ENCODE measurements around the gene SLC12A7. TPM values are rescaled to one million over a fixed set of nuclear protein-coding genes. Genes with fewer than 3 reads are reported as not detected.
A peak's percentile ranks its signal among the peaks of the same experiment; 100 is the strongest.

SLC12A7 gene
- total RNA-seq, 1 experiment from 2014 or later: 28.1 TPM

DNA sequence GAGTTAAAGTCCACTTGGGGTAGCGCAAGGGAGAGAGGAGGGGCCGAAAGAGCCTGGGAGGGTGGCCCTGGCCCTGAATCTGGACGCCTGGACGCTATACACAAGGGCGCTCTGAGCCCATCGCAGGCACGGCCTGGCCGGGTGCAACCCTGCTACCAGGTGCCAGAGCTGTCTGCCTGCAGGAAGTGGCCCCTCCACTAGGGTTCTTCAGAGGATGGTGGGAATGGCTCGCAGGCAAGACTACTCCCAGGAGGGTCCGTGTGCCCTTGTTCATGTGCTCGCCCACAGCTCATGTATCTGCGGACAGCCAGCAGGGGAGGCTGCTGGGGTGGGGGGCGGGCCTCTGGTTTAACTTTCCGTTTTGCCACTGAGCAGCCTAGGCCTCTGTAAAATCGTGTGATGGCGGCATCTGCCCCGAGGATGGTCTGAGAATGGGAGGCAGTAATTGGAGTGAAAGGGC is 104.6 kb downstream of the SLC12A7 start:
- no peaks in the 10 kb centered on the region for H3K9me3 Mint-ChIP-seq
- no peaks in the 10 kb centered on the region for H3K36me3 Mint-ChIP-seq
- H3K27me3 Mint-ChIP-seq (ENCODE audit: low read depth): peaks cover 66% of the 10 kb centered on the region
- H3K4me1 Mint-ChIP-seq: peaks cover 30% of the 10 kb centered on the region
- DNase-seq (ENCODE audit: low spot score) (peak; percentile 14), ATAC-seq (no peak)
- H3K4me3 Mint-ChIP-seq: peak overlapping the region; percentile 54
- ChIA-PET POLR2A (no interaction called here), CTCF (interaction anchor here (0.5 to 4.6 kb wide), 18 partner anchors 9 to 406 kb away, joined by 3 to 38 read pairs (median 4); no protein-coding TSS in a partner anchor)
- H3K27ac Mint-ChIP-seq: no peak overlapping the region
- TF ChIP-seq ATF1 (CRISPR knock-in tag; IDR thresholded peaks at IDR 0.05) (no peak), SMAD3 (CRISPR knock-in tag; IDR thresholded peaks at IDR 0.05; ENCODE audit: borderline replicate concordance) (no peak), ZNF396 (CRISPR knock-in tag; IDR thresholded peaks at IDR 0.05; ENCODE audit: borderline replicate concordance) (no peak)

- Mint-ChIP-seq H3K9me3 (no peaks in the 10 kb centered on the region), H3K4me1 (peaks cover 30% of the 10 kb centered on the region), H3K27ac (no peak overlapping the region), H3K36me3 (no peaks in the 10 kb centered on the region), H3K27me3 (ENCODE audit: low read depth) (peaks cover 66% of the 10 kb centered on the region), H3K4me3 (no peak overlapping the region)
- TF ChIP-seq KAT7 (CRISPR knock-in tag; IDR thresholded peaks at IDR 0.05; ENCODE audit: borderline replicate concordance): no peak
- TF ChIP-seq HMGA2 (CRISPR knock-in tag; IDR thresholded peaks at IDR 0.05): no peak
- TF ChIP-seq ETV6 (CRISPR knock-in tag; IDR thresholded peaks at IDR 0.05): no peak
- no peak for TF ChIP-seq IRF1 (CRISPR knock-in tag; IDR thresholded peaks at IDR 0.05)
- no peak for TF ChIP-seq PRDM15 (CRISPR knock-in tag; IDR thresholded peaks at IDR 0.05)
- TF ChIP-seq ELF4 (CRISPR knock-in tag; IDR thresholded peaks at IDR 0.05; ENCODE audit: low read depth): no peak
- TF ChIP-seq, protein P1, sequence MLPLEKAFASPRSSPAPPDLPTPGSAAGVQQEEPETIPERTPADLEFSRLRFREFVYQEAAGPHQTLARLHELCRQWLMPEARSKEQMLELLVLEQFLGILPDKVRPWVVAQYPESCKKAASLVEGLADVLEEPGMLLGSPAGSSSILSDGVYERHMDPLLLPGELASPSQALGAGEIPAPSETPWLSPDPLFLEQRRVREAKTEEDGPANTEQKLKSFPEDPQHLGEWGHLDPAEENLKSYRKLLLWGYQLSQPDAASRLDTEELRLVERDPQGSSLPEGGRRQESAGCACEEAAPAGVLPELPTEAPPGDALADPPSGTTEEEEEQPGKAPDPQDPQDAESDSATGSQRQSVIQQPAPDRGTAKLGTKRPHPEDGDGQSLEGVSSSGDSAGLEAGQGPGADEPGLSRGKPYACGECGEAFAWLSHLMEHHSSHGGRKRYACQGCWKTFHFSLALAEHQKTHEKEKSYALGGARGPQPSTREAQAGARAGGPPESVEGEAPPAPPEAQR (CRISPR knock-in tag; IDR thresholded peaks at IDR 0.05): no peak
- no peak for TF ChIP-seq TEAD1 (CRISPR knock-in tag; IDR thresholded peaks at IDR 0.05)
- TF ChIP-seq HMGXB4 (CRISPR knock-in tag; IDR thresholded peaks at IDR 0.05): no peak
- no peak for TF ChIP-seq SMAD3 (CRISPR knock-in tag; IDR thresholded peaks at IDR 0.05; ENCODE audit: borderline replicate concordance)
- TF ChIP-seq PRRX2 (CRISPR knock-in tag; IDR thresholded peaks at IDR 0.05): no peak
- TF ChIP-seq ZNF396 (CRISPR knock-in tag; IDR thresholded peaks at IDR 0.05; ENCODE audit: borderline replicate concordance): no peak
- TF ChIP-seq ERG (CRISPR knock-in tag; IDR thresholded peaks at IDR 0.05): no peak
- peak; percentile 7 for DNase-seq (ENCODE audit: low spot score)
- CTCF ChIA-PET: interaction anchor here (0.6 to 3.1 kb wide), 14 partner anchors 8 to 406 kb away, joined by 3 to 26 read pairs (median 4); no protein-coding TSS in a partner anchor
- no peak for ATAC-seq
- POLR2A ChIA-PET: no interaction called here
These were observed 105.2 kb downstream of the SLC12A7 start for GRCh38 chr5:1006656-1007071.
